Cardiac muscle cell (in vitro differentiated cells and primary cell): ENCODE results near the gene SPTLC3. TPM values are rescaled to one million over a fixed set of nuclear protein-coding genes. Genes with fewer than 3 reads are reported as not detected.

Source experiments
- DNase-seq, 2 donors: peaks; one replicate each; pipeline versions ENCODE4 v3.0.0 to v3.0.0-alpha.2; 2010 to 2017; ENCODE audit warnings: low read depth in 1 of 2, low spot score in 1 of 2
- H3K27ac ChIP-seq: fragments of 200-600 bp; sonication (generic); 2 replicates; pipeline ENCODE4 v1.5.1; 2016
- H3K27me3 ChIP-seq: fragments of 200-600 bp; sonication (generic); 2 replicates; pipeline ENCODE4 v1.6.0; 2016; ENCODE audit warnings: control low read depth
- H3K36me3 ChIP-seq: fragments of 200-600 bp; sonication (generic); 2 replicates; pipeline ENCODE4 v1.5.1; 2016; ENCODE audit warnings: control low read depth
- H3K4me1 ChIP-seq: fragments of 200-600 bp; sonication (generic); 2 replicates; pipeline ENCODE4 v1.8.1; 2017; ENCODE audit warnings: low read depth, mild to moderate bottlenecking, mixed run types
- H3K4me3 ChIP-seq: fragments of 200-600 bp; sonication (generic); 2 replicates; pipeline ENCODE4 v1.5.1; 2016; ENCODE audit warnings: mild to moderate bottlenecking
- H3K9me3 ChIP-seq: fragments of 200-600 bp; sonication (generic); 2 replicates; pipeline ENCODE4 v1.5.1; 2017; ENCODE audit warnings: low read depth, mild to moderate bottlenecking, control low read depth
- polyA plus RNA-seq: library from polyadenylated mRNA; unstranded; fragments of >200 nt; fragmentation: Nextera tagmentation; extraction: Ambion mirVana; gene quantifications from 2 replicates; pipeline ENCODE4 v1.2.1, GENCODE V29; 2016
- total RNA-seq: library from RNA; depleted of rRNA; stranded (reverse); fragments of >200 nt; gene quantifications from 2 replicates; pipeline ENCODE4 v1.2.3, GENCODE V29; 2016
- TF ChIP-seq, protein P1 (sequence below): IDR thresholded peaks from 2 replicates; pipeline ENCODE4 v1.5.1; 2012; ENCODE audit warnings: low read depth, mild to moderate bottlenecking, low read length

Gene SPTLC3
- total and polyA plus RNA-seq, 2 experiments from 2014 or later, result 2.2 to 6.2 TPM

DNA sequence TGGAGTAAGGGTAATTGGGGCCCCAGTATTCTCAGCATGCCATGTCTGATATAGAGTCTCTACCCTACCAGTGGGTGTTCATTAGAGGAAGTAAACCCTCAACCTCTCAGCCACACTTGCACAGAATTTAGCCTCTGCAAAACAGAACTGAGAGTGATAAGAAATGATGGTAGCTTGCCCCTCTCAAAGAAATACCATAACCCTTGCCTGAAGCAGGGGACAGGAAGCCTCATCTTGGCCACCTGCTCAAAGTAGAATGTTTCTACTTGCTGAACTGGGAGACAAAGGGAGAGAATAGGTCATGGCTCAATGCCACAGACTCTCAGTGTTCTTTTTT is 33.7 kb downstream of the SPTLC3 start:
- no peak overlapping the region for H3K27ac ChIP-seq
- TF ChIP-seq, protein P1, sequence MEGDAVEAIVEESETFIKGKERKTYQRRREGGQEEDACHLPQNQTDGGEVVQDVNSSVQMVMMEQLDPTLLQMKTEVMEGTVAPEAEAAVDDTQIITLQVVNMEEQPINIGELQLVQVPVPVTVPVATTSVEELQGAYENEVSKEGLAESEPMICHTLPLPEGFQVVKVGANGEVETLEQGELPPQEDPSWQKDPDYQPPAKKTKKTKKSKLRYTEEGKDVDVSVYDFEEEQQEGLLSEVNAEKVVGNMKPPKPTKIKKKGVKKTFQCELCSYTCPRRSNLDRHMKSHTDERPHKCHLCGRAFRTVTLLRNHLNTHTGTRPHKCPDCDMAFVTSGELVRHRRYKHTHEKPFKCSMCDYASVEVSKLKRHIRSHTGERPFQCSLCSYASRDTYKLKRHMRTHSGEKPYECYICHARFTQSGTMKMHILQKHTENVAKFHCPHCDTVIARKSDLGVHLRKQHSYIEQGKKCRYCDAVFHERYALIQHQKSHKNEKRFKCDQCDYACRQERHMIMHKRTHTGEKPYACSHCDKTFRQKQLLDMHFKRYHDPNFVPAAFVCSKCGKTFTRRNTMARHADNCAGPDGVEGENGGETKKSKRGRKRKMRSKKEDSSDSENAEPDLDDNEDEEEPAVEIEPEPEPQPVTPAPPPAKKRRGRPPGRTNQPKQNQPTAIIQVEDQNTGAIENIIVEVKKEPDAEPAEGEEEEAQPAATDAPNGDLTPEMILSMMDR, result no peak
- no peak overlapping the region for H3K4me3 ChIP-seq
- peaks cover 3% of the 10 kb centered on the region for H3K4me1 ChIP-seq
- no peaks in the 10 kb centered on the region for H3K27me3 ChIP-seq
- no peaks in the 10 kb centered on the region for H3K9me3 ChIP-seq
- no peaks in the 10 kb centered on the region for H3K36me3 ChIP-seq
- DNase-seq, result no peak

DNA sequence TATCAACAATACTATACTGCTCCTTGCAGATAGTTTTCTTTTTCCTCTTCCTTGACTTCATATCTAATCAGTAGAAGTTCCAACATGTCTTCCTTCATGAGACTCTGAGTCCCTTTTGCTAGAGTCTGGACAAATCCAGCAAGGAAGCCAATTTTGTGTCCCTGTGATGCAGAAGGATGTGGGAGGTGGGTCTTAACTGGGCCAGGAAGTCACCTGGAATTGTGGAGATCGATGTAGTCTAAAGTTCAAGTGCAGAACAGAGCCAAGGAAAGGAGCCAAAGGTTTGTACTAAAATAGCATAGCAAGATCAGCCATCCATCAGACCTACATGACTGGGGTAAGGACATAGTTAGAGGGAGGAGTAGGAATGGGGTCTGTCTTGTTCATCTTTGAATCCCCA is 37.6 kb downstream of the SPTLC3 start:
- DNase-seq, result no peak
- H3K36me3 ChIP-seq, result no peaks in the 10 kb centered on the region
- TF ChIP-seq, protein P1, result no peak
- H3K4me1 ChIP-seq, result peaks cover 3% of the 10 kb centered on the region
- H3K27ac ChIP-seq, result no peak overlapping the region
- no peaks in the 10 kb centered on the region for H3K27me3 ChIP-seq
- H3K4me3 ChIP-seq, result no peak overlapping the region
- H3K9me3 ChIP-seq, result no peaks in the 10 kb centered on the region

DNA sequence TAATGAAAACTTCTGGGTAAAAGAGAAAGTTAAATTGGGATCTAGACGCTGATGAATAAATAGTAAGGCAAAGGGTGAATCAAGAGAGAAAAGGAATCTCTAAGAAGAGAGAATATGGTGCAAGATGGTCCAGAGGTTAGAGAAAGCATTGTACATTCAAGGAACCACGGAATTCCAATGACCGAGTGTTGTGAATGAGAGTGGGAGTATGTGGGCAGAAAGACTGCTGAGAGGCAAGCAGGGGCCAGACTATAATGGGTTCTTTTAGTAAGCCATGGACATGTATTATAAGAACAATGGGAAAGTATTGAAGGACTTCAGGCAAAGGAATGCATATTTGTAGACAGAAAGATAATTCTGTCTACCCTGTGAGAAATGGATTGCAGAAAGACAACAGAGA is 45.2 kb downstream of the SPTLC3 start:
- H3K27me3 ChIP-seq, result no peaks in the 10 kb centered on the region
- DNase-seq, result no peak
- H3K4me3 ChIP-seq, result no peak overlapping the region
- no peaks in the 10 kb centered on the region for H3K4me1 ChIP-seq
- H3K9me3 ChIP-seq, result no peaks in the 10 kb centered on the region
- no peak overlapping the region for H3K27ac ChIP-seq
- TF ChIP-seq, protein P1, result no peak
- H3K36me3 ChIP-seq, result no peaks in the 10 kb centered on the region

DNA sequence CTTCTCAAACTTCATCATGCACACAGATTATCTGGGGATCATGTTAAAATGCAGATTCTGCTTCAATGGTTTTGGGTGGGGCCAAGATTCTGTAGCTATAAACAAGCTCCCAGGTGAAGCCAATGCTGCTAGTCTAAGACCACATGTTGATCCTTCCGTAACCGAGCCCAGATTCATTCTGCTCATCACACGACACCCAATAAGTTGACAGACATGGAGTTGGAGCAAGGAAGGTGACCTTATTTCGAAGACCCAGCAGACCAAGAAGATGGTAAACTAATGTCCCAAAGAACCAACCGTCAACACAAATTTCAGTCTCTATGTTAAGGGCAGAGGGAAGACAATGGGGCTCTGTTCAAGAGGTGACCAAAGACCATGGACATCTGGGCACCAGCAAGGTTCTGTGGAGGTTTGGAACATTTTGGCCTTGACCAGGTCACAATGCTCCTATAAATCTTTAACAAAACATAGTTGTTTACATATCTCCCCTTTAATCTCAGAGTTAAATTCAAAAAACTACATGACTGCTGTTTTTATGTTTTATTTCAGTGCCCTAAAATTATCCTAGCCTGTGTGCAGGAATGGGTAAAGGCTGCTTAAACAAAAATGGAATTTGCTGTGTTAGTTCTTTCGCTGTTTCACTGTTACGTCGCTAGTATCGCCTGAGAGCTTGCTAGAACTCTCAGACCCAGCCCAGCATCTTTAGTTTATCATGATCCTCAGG is 50.1 kb downstream of the SPTLC3 start:
- TF ChIP-seq, protein P1, result no peak
- Histone ChIP-seq H3K36me3 (no peaks in the 10 kb centered on the region), H3K4me3 (no peak overlapping the region), H3K27me3 (no peaks in the 10 kb centered on the region), H3K27ac (no peak overlapping the region), H3K9me3 (no peaks in the 10 kb centered on the region), H3K4me1 (no peaks in the 10 kb centered on the region)
- no peak for DNase-seq

DNA sequence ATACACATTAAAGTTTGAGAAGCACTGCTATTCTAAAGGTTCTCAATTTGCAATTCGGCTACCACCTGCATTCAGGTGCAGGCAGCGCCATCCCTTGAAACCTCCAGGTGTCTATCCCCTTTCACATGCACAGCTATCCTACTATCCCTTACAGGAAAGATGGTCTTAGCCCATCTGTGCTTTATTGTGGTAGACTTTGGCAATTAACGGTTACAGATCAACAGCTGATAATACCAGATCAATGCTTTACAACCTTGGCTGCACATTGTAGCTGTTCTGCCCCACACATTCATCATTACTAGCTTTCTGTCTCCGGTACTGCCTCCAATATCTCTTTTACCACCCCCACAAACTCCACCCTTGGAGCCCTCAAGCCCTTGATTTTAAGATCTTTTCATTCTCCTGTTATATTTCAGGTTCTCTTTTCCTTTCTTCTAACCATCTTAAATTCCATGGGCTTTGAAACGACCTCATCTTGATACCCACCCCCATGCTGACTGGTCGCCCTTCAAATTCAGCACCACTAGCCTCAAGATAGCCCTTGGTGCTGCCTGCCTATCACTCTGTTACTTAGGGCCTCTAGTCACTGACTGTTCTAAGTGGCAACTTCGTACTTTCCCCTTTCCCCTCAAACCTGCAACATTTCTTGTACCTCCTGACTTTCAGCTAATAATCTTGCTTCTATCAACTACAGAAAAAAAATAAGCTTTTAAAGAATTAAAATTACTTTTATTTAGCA is 50.8 kb downstream of the SPTLC3 start:
- TF ChIP-seq, protein P1, result no peak
- H3K9me3 ChIP-seq, result no peaks in the 10 kb centered on the region
- H3K36me3 ChIP-seq, result no peaks in the 10 kb centered on the region
- no peaks in the 10 kb centered on the region for H3K27me3 ChIP-seq
- no peak overlapping the region for H3K27ac ChIP-seq
- peak in 1 of 2 donors; percentile 12 for DNase-seq
- H3K4me3 ChIP-seq, result no peak overlapping the region
- H3K4me1 ChIP-seq, result no peaks in the 10 kb centered on the region
